HG03520 (cell line): ENCODE measurements around the gene LIN9.

Source experiments
- ATAC-seq: cut with Tn5 transposase; IDR thresholded peaks from one replicate; pipeline ENCODE4 v1.9.1; 2021; ENCODE audit warnings: mild to moderate bottlenecking, moderate library complexity; ENCODE audit not compliant: unreplicated experiment

Gene LIN9

DNA sequence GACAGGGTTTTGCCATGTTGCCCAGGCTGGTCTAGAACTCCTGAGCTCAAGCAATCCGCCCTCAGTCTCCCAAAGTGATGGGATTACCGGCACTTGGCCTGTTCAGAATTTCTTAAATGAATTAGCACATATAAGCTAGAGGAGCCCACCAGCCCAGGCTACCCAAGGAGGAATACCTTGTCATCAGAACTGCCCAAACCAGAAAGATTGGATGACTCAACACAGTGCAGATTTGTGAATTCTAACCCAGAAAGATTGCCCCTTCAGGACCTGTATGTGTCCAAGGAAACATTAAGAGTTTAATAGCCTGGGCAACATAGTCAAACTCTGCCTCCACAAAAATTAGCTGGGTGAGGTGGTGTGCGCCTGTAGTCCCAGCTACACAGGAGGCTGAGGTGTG, 14.0 kb upstream of the LIN9 start:
- no peak for ATAC-seq

DNA sequence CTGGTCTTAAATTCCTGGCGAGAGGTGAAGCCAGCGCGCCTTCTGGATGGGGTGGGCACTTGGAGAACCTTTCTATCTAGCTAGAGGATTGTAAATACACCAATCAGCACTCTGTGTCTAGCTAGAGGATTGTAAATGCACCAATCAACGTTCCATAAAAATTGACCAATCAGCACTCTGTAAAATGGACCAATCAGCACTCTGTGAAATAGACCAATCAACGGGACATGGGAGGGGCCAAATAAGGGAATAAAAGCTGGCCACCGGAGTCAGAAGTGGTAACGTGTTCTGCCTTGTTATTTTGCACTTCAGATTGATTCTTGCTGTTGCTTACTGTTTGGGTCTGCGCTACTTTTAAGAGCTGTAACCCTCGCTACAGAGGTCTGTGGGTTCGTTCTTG, 12.0 kb upstream of the LIN9 start:
- ATAC-seq, result no peak

DNA sequence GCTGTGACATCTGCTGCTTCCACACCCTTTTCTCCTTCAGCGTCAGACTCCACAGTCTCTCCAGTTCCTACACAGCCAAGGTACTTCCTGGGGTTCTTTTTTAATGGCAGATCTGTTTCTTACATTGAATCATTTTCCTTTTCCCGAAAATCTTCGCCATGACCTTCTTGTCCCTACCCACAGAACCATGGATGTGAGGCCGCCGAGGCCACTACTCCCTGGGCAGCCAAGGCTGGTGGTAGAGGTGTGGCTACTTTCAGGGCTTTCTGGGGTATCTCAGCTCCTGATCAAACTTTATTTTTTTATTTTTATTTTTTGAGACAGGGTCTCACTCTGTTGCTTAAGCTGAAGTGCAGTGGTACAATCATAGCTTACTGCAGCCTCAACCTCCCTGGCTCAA, 9.5 kb upstream of the LIN9 start:
- no peak for ATAC-seq

DNA sequence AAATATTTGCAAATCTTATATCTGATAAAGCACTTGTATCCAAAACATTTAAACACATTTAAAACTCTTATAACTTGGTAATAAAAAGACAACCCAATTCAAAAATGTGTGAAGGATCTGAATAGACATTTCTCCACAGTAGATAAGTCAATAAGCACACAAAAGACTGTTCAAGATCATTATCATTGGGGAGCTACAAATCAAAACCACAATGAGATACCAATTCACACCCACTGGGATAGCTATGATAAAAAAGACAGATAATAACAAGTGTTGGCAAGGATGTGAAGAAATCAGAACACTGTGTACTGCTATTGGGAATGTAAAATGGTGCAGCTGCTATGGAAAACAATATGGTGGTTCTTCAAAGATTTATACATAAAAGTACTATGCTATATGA, 5.1 kb upstream of the LIN9 start:
- no peak for ATAC-seq

DNA sequence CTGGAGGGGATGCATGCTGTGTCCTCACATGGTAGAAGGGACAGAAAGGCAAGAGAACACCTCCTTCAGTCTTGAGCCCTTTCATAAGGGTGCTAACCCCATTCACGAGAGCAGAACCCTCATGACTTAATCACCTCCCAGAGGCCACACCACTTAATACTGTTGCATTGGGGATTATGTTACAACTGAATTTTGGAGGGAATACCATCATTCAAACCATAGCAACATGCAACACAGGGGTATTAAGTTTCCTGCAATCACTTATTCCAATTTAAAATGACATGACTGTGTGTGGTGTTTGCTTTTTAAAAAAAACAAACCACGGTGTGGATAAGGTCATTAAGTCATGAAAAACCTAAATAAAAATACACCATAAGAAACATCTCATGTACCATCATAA, 3.1 kb upstream of the LIN9 start:
- ATAC-seq, result no peak

DNA sequence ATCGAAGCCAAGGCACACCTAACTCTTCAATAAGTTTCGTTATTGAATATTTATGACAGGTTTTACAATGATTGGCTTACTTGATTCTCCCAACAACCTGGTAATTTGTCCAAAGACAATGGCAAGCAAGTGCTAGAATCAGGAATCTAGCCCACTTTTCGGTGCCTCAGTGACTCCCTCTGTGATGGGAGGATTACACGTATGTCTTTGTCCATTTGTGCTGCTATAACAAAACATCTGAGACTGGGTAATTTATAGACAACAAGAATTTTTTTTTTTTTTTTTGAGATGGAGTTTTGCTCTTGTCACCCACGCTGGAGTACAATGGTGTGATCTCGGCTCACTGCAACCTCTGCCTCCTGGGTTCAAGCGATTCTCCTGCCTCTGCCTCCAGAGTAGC, 2.4 kb upstream of the LIN9 start:
- no peak for ATAC-seq

DNA sequence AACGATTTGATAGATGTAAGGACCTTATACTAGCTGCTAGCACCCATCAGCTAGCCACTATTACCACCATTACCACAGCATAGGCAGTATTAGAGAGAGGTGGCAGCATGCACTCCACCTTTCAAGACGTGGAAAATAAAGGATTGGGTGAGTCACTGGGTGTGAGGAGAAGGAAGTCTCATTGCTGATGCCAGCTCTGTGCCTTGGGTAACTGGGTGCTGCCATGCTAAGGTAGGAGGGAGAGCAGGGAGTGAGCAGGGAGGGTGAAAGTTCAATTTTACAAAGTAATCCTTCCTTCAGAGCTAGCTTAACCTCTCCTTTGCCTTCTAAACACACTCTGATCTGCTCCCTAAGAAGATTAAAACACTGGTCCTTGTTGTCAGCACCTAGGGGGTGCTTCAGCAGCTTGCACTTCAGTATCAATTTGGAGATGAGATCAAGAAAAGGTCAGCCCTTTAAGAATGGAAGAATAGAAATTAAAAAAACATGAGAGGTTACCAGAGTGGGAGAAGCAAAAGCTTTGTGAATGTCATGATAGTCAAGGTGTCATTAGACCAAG, 1.8 kb upstream of the LIN9 start:
- ATAC-seq, result no peak

DNA sequence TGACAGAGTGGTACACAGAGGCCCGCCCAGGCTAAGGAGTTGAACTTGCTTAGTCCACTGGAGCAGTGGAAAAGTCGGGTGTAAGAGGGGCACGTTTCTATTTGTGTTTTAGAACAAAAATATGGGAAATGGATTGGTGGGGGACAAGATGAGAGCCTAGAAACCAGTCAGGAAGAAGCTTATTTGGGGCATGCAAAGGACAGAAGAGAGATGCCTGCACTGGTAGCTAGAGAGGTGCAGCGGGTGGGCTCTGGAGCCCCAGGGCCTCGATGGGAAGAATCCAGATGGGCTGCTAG, 1.2 kb upstream of the LIN9 start:
- ATAC-seq, result no peak

DNA sequence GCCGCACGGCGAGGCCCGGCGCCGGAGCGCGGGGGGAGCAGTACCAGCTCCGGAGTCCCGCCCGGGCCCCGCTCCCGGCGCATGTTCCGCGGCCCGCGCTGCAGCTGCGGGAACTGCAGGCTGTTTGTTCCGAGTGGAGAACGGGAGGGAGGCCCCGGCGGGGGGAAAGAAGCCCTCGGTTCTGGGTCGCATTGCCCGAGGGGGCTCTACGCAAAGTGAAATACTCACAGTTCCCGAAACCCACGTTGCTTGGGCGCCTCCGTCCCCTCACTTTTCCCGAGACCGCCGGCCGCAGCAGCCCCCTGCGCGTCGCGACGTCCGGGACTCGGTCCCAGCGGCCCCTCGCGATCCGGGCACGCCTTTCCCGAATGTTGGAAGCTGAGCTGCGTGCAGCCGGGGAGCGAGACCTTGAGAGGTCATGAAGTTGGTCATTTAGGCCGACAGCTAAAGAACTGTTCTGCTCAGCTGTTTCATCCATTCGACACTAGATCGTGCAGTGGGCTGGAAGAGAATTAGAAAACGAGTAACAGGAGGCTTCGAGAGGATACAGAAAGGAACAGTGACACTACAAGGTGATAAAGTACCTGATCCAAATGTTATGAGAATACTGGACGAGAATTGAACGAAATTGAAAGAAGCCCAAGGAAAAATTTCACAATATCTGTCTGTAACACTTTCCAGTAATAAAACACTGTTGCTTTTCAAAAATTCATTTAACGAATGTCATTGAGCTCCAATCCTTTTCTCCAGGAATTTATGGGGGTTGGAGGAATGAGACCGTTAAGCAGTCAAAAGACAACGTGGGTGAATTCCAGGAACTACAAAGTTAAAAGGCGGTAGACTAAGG, 657 bp upstream of the LIN9 start:
- peak; percentile 4 for ATAC-seq

DNA sequence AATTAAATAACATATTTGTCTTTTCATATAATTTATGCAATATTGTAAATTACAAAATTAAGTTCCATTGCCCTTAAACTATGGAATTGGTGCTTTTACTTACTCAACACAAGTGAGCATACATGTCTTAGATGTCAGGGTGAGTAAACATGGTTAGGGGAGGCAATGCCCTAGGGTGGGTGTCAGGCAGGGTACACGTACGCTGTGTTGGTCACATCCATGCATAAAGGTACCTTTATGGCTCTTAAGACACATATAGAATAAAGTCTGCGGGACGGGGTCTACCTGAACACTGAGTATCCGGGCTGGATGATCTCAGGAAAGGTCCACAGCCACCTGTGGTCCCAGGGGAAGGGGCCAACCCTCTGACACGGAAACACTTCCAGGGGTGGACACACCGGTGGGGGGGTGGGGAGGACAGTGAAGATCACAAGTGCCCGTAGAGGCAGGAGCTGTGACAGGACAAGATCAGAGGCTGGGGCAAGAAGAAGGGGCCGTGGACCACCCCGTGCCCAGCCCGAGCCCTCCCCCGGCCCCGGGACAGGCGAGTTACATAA, 720 bp downstream of the LIN9 start:
- ATAC-seq, result peak; percentile 9

DNA sequence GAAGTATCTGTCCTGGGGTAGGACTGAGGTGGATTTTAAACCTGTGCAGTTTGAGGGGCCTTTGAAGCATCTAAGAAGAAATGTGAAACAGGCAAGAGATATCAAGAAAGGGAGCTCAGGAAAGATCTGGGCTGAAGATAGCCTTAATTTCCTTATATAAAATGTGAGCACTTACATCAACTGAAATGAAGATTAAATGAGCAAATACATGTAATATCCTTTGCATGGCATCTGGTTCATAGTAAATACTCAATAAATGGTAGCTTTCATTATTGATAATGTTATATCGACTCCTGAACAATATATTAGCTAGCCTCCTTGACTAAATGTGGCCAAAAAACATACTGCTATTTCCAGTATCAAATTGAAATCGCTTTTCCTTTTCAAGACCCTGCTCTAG, 2.5 kb downstream of the LIN9 start:
- no peak for ATAC-seq

DNA sequence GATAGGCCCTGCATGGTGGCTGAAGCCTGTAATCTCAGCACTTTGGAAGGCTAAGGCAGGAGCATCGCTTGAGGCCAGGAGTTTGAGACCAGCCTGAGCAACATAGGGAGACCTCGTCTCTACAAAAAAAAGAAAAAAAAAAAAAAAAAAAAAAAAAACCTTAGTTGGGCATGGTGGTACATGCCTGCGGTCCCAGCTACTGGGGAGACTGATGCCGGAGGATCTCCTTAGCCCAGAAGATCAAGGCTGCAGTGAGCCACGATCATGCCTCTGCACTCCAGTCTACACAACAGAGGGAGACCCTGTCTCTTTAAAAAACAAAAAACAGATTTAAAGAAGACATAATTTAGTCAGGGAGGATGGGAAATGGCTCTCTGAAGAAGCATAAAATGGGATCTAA, 3.8 kb downstream of the LIN9 start:
- no peak for ATAC-seq

DNA sequence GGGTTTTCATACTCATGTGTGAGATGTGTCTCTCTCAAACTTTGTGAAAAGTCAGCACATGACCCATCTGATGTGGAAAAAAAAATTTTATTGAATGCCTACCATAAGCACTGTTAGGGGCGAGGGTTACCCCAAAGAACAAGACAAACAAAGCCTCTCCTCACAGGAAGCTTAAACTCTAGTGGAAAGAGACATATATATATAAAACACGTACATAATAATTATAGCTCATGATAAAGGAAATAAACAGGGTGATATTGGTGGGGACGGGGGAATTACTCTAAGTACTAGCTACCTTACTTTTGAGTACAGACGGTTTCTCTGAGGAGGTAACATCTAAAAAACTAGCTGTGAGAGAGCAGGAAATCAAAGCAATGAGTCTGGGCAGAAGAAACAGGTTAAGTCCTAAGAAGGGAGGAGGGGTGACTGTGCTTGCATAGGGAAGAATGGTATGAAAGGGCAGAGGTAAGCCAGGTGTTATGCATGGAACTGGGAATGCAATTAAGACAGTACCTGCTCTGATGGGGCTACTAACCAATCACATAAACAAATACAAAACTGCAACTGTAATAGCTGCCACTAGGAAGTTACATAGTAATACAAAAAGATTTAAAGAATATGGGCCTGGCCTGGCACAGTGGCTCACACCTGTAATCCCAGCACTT, 4.5 kb downstream of the LIN9 start:
- ATAC-seq, result no peak

DNA sequence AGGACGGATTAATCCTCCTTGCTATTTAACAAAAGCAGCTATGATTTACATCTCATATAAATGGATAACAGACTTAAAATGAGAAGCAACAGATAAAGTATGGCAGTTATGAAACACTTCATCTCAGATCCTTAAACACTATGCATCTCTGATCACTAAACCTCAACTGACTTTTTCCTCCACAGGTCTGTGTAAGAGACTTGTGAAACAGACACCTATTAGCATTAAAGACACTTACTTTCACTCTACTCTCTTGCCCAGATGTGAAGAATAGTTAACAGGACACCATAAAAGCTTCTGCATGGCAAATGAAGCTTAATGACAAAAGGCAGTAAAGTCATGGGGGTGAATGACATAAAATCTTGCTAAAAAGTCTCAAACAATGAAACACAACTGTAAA, 6.2 kb downstream of the LIN9 start:
- ATAC-seq, result no peak

DNA sequence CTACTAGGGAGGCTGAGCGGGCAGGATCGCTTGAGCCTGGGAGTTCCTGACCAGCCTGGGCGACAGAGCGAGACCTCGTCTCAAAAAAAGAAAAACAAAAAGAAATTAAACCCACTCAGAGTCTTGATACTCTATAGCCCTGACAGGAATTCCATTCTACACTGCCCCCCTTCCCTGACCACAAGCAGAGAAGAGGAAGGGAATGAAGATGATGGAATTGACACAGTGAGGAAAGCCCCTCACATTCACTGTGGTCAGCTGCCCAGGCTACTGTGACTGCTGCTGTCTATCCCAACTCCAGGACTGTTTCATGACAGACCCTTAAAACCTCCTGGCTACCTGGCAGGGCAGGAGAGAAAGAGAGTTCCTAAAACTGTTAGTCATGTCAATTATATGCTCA, 12.1 kb downstream of the LIN9 start:
- no peak for ATAC-seq

DNA sequence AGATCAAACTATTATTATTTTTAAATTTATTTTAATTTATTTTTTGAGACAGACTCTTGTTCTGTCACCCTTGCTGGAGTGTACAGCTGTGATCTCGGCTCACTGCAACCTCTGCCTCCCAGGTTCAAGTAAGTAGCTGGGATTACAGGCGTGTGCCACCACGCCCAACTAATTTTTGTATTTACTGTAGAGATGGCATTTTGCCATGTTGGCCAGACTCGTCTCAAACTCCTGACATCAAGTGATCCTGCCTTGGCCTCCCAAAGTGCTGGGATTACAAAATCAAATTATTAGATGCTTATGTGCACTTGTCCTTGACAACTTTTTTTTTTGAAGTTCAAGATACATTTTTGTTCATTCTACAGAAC, 15.4 kb downstream of the LIN9 start:
- no peak for ATAC-seq

DNA sequence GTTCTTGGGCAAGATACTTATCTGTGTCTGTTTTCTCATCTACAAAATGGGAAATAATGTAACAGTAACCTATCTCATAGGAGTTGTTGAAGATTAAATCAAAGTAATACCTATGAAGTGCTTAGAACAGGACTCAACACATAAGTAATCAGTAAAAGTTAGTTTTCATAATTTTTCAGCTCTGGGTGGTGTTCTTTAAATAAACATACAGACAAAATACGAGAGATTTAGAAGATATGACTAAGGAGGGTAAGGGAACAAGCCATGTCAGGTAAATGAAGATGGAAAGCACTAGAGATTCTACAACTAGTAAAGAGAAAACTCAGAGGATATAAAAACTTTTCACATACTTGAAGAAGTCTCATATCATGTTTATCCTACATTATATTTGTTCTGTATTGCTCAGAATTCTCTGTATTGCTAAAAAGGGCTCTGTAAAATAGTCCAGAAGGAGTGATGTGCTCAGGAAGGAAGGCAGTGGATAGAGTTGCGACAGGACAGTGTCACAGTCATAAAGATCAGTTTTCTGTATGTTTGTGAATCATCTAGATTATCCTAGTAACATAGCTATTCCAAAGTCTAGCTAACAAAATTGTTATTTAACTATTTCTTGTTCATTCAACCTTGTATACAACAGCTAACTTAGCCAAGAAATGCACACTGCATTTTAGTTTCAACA, 16.0 kb downstream of the LIN9 start:
- ATAC-seq, result no peak

DNA sequence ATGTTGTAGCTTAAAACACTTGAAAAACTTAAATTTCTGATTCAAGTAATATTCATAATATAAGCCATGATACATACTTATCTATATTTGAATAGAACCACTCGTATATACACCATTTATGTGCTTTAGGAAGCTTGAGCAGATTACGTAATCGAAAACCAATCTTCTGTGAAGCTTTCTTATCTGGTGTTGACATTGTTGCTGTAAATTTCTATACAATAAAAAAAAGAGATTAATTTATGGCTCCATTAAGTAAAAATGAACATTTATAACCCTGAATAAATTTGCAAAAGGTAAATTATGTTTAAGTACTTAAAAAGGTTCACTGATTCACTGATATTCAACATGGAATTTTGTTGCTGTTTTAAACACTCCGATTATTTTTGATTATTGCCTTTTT, 21.4 kb downstream of the LIN9 start:
- no peak for ATAC-seq

DNA sequence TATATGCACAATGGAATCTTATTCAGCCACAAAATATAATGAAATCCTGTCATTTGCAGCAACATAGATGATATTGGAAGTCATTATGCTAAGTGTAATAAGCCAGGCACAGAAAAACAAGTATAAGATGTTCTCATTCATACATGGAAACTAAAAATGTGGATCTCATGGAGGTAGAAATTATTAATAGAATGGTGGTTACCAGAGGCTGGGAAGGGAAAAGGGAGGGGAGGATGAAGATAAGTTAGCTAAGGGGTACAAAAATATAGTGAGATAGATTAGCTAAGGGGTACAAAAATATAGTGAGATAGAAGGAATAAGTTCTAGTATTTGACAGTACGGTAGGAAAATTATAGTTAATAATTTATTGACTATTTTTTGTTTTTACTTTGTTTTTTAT, 27.9 kb downstream of the LIN9 start:
- ATAC-seq, result no peak

DNA sequence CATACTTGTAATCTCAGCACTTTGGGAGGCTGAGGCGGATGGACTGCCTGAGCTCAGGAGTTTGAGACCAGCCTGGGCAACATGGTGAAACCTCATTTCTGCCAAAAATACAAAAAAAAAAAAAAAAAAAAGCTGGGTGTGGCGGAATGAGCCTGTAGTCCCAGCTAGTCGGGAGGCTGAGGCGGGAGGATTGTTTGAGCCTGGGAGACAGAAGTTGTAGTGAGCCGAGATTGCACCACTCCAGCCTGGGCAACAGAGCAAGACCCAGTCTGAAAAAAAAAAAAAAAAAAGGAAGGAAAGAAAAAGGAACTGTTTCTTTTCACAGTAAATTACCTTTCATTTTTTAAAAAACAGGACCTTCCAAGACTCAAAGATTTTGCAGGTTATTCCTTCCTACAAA, 29.5 kb downstream of the LIN9 start:
- no peak for ATAC-seq

DNA sequence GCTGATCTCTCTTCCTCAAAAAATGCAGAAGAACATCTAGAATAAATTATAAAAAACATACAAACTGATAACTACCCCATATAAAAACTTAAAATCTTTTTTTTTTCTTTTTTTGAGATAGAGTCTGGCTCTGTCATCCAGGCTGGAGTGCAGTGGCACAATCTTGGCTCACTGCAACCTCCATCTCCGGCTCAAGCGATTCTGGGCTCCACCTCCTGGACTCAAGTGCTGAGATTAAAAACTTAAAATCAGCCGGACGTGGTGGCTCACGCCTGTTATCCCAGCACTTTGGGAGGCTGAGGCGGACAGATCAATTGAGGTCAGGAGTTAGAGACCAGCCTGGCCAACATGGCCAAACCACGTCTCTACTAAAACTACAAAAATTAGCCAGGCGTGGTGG, 31.1 kb downstream of the LIN9 start:
- no peak for ATAC-seq

DNA sequence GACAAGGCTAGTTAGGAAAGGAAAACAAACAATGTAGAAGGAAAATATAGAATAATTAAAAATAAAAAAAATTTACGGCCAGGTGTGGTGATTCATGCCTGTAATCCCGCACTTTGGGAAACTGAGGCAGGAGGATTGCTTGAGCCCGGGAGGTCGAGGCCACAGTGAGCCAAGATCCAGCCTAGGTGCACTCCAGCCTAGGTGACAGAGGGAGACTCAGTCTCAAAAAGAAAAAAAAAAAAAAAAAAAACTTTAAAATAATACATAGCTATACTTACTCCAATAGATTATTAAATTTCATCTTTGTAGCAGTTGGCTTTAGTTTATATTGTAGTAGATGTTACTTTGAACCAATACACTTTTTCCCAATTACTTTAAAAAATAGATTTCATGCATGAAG, 32.0 kb downstream of the LIN9 start:
- ATAC-seq, result no peak
